Measurements from ENCODE around the gene CCT3. TPM values are rescaled to one million over a fixed set of nuclear protein-coding genes. Genes with fewer than 3 reads are reported as not detected.
A peak's percentile ranks its signal among the peaks of the same experiment; 100 is the strongest.

CCT3 gene
- total RNA-seq, 2 experiments from 2014 or later: 253 to 361 TPM

DNA sequence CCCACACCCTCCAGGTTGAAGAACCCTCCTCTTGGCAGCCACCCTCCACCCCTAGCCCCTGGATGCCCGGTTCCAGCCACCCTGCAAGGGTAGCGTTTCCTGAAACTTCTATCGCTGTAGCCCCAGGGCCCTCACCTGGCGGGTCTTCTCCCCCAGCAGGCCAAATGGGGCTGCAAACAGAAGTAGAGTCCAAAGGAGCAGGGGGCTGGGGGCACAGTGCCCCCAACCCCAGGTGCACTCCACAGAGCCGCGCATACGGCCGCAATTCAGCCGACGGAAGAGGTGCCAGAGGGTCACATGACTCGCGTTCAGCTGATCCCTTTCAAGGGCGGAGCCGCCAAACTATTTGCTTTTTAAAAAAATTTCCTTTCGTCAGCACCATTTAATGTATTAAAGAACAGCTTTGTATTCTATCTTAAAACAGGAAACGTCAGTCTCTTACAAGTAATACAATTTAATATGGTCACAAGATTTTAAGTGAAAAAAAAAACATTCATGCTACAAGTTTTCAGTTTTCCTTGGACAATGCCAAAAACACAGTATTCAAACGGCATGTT, 42.6 kb downstream of the CCT3 start, which contains the start of gene GLMP:
Gene GLMP, minus strand, starts transcription at position 289 of the 557 bp plus-strand sequence. Its CDS starts 34 bp downstream, at position 255.
- peak; percentile 79 for DNase-seq
- H3K27ac Mint-ChIP-seq: peak within 1 kb of the TSS; percentile 73
- H3K36me3 Mint-ChIP-seq: peaks cover 3% of the 10 kb centered on the region
- ATAC-seq: peak; percentile 91
- peaks cover 18% of the 10 kb centered on the region for H3K4me1 Mint-ChIP-seq
- H3K9me3 Mint-ChIP-seq (ENCODE audit: low read depth): no peaks in the 10 kb centered on the region
- H3K27me3 Mint-ChIP-seq: no peaks in the 10 kb centered on the region
- H3K4me3 Mint-ChIP-seq: peak within 1 kb of the TSS; percentile 83
- CTCF ChIA-PET: interaction anchor here (0.8 to 1.6 kb wide), 4 partner anchors 10 to 153 kb away, joined by 3 to 4 read pairs (median 4); partner anchors contain the start of genes CCT3 and TSACC

DNA sequence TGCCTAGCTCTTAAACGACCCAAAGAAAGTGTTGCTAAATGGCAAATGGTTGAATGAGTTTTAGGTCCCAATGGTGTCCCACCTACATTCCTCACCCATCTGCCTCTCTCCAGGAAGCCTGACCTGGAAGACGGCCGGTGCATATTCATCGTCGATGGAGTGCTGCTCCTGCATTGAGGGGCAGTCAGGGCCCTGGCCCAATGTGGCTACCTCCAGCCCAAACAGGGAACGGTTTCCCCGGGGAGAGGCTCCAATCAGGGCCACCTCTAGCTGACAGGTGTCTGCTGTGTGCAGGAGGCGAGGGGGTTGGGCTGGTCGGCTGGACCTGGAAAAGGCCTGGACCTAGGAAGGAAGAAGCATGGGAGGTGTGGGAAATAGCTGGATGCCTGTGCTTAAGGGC, 44.2 kb downstream of the CCT3 start:
- Mint-ChIP-seq H3K36me3 (peaks cover 4% of the 10 kb centered on the region), H3K27me3 (no peaks in the 10 kb centered on the region), H3K9me3 (ENCODE audit: low read depth) (no peaks in the 10 kb centered on the region), H3K27ac (no peak overlapping the region), H3K4me3 (no peak overlapping the region), H3K4me1 (peaks cover 18% of the 10 kb centered on the region)
- ATAC-seq (no peak), DNase-seq (no peak)
- CTCF ChIA-PET: no interaction called here

DNA sequence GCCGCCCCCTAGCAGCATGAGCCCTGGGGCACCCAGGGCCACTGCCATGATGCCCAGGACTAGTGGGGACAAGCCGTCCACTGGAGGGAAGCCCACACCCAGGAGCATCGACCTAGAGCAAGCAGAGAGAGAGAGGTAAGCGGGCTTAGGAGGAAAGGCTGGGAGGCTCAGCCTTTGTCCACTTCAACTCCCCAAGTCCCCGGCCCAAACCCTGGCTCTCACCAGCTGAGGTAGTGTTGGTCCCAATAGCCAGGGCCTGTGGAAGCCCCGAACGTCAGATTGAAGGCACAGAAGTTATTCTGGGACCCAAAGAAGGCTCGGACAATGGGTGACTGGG, 45.0 kb downstream of the CCT3 start:
- peaks cover 18% of the 10 kb centered on the region for H3K4me1 Mint-ChIP-seq
- H3K4me3 Mint-ChIP-seq: no peak overlapping the region
- peaks cover 8% of the 10 kb centered on the region for H3K36me3 Mint-ChIP-seq
- CTCF ChIA-PET: no interaction called here
- DNase-seq: no peak
- no peak overlapping the region for H3K27ac Mint-ChIP-seq
- no peak for ATAC-seq
- no peaks in the 10 kb centered on the region for H3K27me3 Mint-ChIP-seq
- no peaks in the 10 kb centered on the region for H3K9me3 Mint-ChIP-seq (ENCODE audit: low read depth)

DNA sequence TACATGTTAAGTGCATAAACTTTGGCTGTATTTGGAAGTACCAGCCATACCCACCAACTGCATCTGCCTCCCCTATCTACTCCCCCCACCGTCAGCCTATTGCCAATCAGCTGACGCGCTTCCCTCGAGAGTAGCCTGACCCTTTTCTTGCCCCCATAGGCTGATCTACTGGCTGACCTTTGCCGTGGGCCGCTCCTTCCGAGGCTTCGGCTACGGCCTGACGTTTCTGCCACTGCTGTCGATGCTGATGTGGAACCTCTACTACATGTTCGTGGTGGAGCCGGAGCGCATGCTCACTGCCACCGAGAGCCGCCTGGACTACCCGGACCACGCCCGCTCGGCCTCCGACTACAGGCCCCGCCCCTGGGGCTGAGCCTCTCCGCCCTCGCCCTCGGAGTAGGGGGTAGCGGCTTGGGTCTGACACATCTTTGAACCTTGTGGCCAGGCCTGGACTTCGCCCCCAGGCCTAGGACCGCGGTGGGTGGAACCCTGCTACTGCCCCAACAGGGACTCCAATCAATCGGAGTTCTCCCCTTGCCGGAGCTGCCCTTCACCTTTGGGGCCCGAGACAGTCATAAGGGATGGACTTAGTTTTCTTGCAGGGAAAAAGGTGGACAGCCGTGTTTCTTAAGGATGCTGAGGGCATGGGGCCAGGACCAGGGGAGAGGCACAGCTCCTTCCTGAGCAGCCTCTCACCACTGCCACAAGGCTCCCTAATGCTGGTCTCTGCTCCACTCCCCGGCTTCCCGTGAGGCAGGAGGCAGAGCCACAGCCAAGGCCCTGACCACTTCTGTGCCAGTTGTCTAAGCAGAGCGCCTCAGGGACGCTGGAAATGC, 46.6 kb downstream of the CCT3 start:
- CTCF ChIA-PET: interaction anchor here (0.5 kb wide), 1 partner anchor 803 kb away, joined by 3 read pairs; no protein-coding TSS in a partner anchor
- Mint-ChIP-seq H3K27me3 (no peaks in the 10 kb centered on the region), H3K4me3 (no peak overlapping the region), H3K36me3 (peaks cover 8% of the 10 kb centered on the region), H3K9me3 (ENCODE audit: low read depth) (no peaks in the 10 kb centered on the region), H3K27ac (no peak overlapping the region), H3K4me1 (peaks cover 18% of the 10 kb centered on the region)
- DNase-seq (no peak), ATAC-seq (no peak)

DNA sequence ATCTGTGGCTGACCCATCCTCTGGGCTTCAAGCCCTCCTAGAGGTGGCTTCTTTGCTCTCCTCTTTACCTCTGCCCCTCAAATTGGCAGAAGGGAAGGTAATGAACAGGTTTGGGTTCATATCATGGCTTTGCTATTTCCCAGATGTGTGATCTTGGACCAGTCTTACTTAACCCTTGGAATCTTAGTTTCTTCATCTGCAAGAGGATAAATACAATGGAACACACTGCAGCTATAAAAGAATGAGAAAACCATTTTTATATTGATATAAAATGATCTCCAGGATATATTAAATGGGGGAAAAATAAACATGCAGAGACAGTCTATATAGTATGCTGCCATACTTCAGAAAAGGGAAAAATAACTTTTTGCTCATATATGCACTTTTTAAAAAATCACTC, 48.2 kb downstream of the CCT3 start:
- no peak overlapping the region for H3K4me3 Mint-ChIP-seq
- DNase-seq (no peak), ATAC-seq (no peak)
- CTCF ChIA-PET: interaction anchor here (0.6 to 0.7 kb wide), 2 partner anchors 29 to 173 kb away, joined by 3 read pairs; no protein-coding TSS in a partner anchor
- no peaks in the 10 kb centered on the region for H3K27me3 Mint-ChIP-seq
- H3K36me3 Mint-ChIP-seq: peaks cover 8% of the 10 kb centered on the region
- no peak overlapping the region for H3K27ac Mint-ChIP-seq
- peaks cover 7% of the 10 kb centered on the region for H3K4me1 Mint-ChIP-seq
- H3K9me3 Mint-ChIP-seq (ENCODE audit: low read depth): no peaks in the 10 kb centered on the region

DNA sequence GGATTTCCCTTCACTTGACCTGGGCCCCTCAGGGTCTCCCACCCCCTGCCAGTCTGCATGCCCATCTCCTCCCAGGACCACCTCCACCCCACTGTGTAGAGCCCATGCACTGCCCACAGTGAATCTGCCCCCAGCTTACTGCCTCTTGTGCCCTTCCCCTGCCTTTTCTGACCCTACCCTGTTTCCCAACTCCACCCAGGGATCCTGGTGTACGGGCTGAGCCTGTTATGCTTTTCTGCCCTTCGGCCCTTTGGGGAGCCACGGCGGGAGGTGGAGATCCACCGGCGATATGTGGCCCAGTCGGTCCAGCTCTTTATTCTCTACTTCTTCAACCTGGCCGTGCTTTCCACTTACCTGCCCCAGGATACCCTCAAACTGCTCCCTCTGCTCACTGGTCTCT, 52.0 kb downstream of the CCT3 start:
- Mint-ChIP-seq H3K9me3 (ENCODE audit: low read depth) (no peaks in the 10 kb centered on the region), H3K4me3 (no peak overlapping the region), H3K27ac (no peak overlapping the region), H3K4me1 (peaks cover 26% of the 10 kb centered on the region), H3K27me3 (no peaks in the 10 kb centered on the region), H3K36me3 (peaks cover 5% of the 10 kb centered on the region)
- DNase-seq: no peak
- CTCF ChIA-PET: interaction anchor here (5.5 kb wide), 1 partner anchor 33 kb away, joined by 19 read pairs; no protein-coding TSS in a partner anchor
- ATAC-seq: no peak

DNA sequence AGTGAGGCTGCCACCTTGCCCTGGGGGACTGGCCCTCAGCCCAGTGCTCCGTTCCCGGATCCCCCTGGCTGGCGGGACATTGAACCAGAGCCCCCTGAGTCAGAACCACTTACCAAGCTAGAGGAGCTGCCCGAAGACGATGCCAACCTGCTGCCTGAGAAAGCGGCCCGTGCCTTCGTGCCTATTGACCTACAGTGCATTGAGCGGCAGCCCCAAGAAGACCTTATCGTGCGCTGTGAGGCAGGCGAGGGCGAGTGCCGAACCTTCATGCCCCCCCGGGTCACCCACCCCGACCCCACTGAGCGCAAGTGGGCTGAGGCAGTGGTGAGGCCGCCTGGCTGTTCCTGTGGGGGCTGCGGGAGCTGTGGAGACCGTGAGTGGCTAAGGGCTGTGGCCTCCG, 52.7 kb downstream of the CCT3 start:
- CTCF ChIA-PET: interaction anchor here (0.9 to 5.5 kb wide), 3 partner anchors 10 to 34 kb away, joined by 4 to 19 read pairs (median 4); partner anchors contain the start of gene GLMP
- peaks cover 32% of the 10 kb centered on the region for H3K4me1 Mint-ChIP-seq
- peaks cover 5% of the 10 kb centered on the region for H3K36me3 Mint-ChIP-seq
- DNase-seq: no peak
- H3K27ac Mint-ChIP-seq: no peak overlapping the region
- no peaks in the 10 kb centered on the region for H3K27me3 Mint-ChIP-seq
- H3K9me3 Mint-ChIP-seq (ENCODE audit: low read depth): no peaks in the 10 kb centered on the region
- no peak for ATAC-seq
- no peak overlapping the region for H3K4me3 Mint-ChIP-seq

DNA sequence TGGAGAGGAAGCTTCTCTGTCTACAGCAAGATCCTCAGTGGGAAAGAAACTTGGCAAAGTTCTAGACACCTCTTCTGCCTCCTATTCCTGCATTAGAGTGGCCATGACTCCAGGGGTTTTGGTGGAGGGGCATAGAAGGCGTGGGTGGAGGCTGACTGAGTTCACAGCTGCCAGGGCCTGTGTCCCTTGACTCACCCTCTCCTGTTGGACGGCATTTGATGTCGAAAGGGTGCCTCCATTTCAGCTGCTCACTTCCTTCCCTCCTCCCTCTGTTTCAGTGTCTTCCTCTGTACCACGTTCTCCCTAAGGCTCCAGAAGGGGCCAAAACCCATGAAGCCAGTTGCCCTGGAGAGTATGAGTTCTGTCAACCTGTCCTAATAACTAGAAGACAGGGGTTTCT, 53.3 kb downstream of the CCT3 start:
- Mint-ChIP-seq H3K9me3 (ENCODE audit: low read depth) (no peaks in the 10 kb centered on the region), H3K27ac (no peak overlapping the region), H3K27me3 (no peaks in the 10 kb centered on the region), H3K4me1 (peaks cover 38% of the 10 kb centered on the region), H3K36me3 (peaks cover 7% of the 10 kb centered on the region), H3K4me3 (no peak overlapping the region)
- CTCF ChIA-PET: interaction anchor here (0.9 to 5.5 kb wide), 4 partner anchors 10 to 59 kb away, joined by 4 to 24 read pairs (median 12); partner anchors contain the start of gene GLMP
- ATAC-seq: no peak
- no peak for DNase-seq

DNA sequence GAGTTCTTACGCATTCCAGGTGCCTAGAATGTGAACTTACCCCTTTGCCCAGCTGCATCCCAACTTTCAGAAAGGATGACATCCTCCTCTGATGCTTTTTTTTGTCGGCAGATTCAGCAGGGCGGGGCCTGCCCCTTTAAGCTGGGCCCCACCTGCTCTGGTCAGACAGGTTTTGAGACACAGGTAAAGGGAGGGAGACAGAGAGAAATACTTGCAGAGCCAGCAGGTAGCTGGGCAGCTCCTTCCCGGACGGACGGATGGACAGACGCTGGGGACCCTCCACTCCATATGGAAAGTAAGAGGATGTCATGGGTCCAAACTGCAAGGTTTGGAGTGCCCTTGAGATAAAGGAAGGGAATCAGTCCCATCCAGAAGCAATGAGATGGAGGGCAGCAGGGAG, 54.0 kb downstream of the CCT3 start, which contains the start of gene TMEM79:
Gene TMEM79, plus strand, starts transcription at position 214 of the 400 bp plus-strand sequence. CDS start 902 bp downstream, outside the sequence.
- H3K27me3 Mint-ChIP-seq: no peaks in the 10 kb centered on the region
- no peak for DNase-seq
- ATAC-seq: no peak
- H3K27ac Mint-ChIP-seq: peak within 1 kb of the TSS; percentile 91
- peaks cover 8% of the 10 kb centered on the region for H3K36me3 Mint-ChIP-seq
- H3K4me1 Mint-ChIP-seq: peaks cover 39% of the 10 kb centered on the region
- H3K9me3 Mint-ChIP-seq (ENCODE audit: low read depth): no peaks in the 10 kb centered on the region
- CTCF ChIA-PET: interaction anchor here (0.6 to 5.5 kb wide), 5 partner anchors 9 to 1074 kb away, joined by 3 to 24 read pairs (median 11); no protein-coding TSS in a partner anchor
- peak within 1 kb of the TSS; percentile 94 for H3K4me3 Mint-ChIP-seq

DNA sequence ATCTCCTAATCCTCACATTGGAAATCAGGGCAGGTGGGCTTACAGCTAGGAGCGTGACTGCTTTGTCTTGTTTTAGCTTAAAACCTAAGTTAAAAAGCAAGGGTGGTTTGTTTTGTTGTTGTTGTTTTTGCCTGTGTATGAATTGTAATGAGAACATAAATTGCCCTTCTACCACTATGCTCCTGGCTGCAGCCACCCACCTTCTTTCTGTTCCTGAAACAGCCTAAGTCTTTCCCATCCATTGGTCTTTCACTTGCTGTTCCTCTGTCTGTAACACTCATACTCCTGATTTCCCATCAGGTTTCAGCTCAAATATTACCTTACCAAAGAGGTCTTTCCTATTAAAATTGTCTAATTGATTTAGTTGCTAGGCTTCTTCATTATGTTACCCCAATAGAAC, 54.6 kb downstream of the CCT3 start:
- ATAC-seq (no peak), DNase-seq (no peak)
- peaks cover 7% of the 10 kb centered on the region for H3K36me3 Mint-ChIP-seq
- H3K27ac Mint-ChIP-seq: peak overlapping the region; percentile 91
- H3K4me3 Mint-ChIP-seq: peak overlapping the region; percentile 94
- H3K4me1 Mint-ChIP-seq: peaks cover 39% of the 10 kb centered on the region
- CTCF ChIA-PET: interaction anchor here (0.6 to 5.5 kb wide), 15 partner anchors 9 to 360 kb away, joined by 3 to 24 read pairs (median 4); no protein-coding TSS in a partner anchor
- no peaks in the 10 kb centered on the region for H3K9me3 Mint-ChIP-seq (ENCODE audit: low read depth)
- no peaks in the 10 kb centered on the region for H3K27me3 Mint-ChIP-seq

DNA sequence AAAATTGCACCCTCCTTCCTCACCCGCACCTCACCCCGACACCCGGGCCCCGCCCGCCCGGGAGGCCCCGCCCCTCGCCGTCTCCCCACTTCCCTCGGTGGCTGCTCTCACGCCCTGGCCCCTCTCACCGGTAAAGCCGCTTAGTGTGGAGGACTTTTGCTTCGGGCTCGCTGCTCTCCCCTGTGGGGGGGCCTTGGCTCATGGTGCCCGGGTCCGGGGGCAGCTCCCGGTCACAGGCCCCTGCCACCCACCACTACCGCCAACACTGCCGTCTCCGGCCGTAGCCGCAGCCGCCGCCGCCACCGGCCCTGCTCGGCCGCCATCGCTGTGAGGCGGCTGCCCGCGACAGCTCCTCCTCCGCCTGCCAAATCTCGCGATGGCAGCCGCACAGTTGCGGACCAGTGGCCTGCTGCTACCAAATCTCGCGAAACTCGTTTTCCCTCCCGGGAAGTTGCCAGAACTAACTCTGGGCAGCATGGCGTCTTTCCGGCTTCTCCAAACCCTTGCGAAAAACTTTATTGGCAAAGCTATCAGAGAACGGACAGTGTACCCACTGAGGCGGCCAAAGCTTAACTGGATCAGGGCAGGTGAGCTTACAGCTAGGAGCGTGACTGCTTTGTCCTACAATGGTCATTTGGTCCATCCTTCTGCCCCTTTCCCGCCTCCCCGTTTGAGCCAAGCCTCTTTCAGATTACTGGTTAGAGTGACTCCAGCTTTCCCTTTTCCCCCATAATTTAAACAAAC, 55.4 kb downstream of the CCT3 start, which contains the start of gene SMG5:
Gene SMG5, minus strand, starts transcription at position 347 of the 744 bp plus-strand sequence. Its CDS starts 145 bp downstream, at position 202.
- peak within 1 kb of the TSS; percentile 91 for H3K27ac Mint-ChIP-seq
- peaks cover 39% of the 10 kb centered on the region for H3K4me1 Mint-ChIP-seq
- H3K27me3 Mint-ChIP-seq: no peaks in the 10 kb centered on the region
- DNase-seq (peak; percentile 99), ATAC-seq (peak; percentile 92)
- H3K36me3 Mint-ChIP-seq: peaks cover 15% of the 10 kb centered on the region
- peak within 1 kb of the TSS; percentile 94 for H3K4me3 Mint-ChIP-seq
- no peaks in the 10 kb centered on the region for H3K9me3 Mint-ChIP-seq (ENCODE audit: low read depth)
- CTCF ChIA-PET: interaction anchor here (0.7 to 5.5 kb wide), 20 partner anchors 9 to 361 kb away, joined by 3 to 24 read pairs (median 4); partner anchors contain the start of gene PMF1

DNA sequence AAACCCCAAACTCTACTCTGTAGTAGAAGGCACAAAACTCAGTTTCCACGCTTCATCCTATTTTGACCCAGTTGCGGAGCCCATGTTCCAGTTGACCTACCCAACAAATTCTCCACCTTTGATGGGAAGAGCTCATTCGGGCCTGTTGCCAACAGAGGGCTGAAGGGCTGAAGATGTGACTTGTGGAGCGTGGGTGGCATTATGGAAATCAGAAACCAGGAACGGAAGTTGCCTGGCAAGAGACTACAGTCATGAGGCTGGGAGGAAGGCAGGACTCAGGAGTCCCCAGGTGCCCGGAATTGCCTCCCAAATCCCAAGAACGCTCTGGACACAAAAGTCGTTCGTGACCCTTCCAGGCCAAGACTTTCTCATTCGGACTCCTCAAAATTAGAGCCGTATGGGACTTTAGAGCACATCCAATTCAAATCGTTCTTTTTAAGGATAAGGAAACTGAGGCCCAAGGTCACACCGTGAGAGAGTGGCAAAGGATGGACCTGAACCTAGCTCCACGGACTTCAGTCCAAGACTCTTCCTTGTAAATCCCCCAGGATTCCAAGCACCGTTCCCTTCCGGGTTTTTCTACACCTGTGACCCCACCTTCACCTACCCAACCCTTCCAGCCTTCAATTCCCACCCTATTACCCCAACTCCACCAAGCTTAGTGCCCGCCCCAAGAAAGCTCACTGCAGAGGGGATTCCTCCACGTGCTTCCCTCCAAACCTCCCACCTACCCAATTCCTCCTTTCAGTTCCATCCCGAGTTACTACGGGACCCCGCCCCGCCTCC, 56.2 kb downstream of the CCT3 start:
- Mint-ChIP-seq H3K4me1 (peaks cover 39% of the 10 kb centered on the region), H3K27me3 (no peaks in the 10 kb centered on the region), H3K9me3 (ENCODE audit: low read depth) (no peaks in the 10 kb centered on the region), H3K36me3 (peaks cover 18% of the 10 kb centered on the region), H3K27ac (peak overlapping the region; percentile 91), H3K4me3 (peak overlapping the region; percentile 94)
- ATAC-seq (no peak), DNase-seq (peak; percentile 46)
- CTCF ChIA-PET: interaction anchor here (0.5 to 5.5 kb wide), 17 partner anchors 15 to 253 kb away, joined by 3 to 24 read pairs (median 4); partner anchors contain the start of gene PMF1
